Fibroblast of gingiva (primary cell): ENCODE results near the gene SPRR5.

ENCODE experiments used
- DNase-seq: peaks from one replicate; pipeline ENCODE4 v3.0.0-alpha.2; 2011; ENCODE audit warnings: low read depth

Gene SPRR5

DNA sequence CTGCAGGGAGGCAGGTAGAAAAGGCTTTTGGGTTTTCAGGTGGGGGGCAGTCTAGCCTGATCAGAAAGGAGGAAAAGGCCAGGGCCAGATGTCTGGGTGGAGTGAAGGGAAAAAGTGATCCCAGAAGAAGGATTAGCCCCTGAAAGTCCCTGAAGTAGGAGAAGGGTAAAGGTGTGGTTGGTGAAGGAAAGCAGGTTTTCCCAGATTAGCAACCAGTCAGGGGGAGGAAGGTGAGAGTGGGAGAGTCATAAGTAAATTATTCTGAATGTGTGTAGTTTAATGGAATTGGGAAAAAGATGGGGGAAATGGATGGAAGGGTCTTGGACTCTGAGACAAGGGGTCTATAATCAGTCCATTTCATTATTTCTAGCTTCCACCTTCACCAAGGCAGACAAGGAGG, 36.2 kb downstream of the SPRR5 start:
- no peak for DNase-seq

DNA sequence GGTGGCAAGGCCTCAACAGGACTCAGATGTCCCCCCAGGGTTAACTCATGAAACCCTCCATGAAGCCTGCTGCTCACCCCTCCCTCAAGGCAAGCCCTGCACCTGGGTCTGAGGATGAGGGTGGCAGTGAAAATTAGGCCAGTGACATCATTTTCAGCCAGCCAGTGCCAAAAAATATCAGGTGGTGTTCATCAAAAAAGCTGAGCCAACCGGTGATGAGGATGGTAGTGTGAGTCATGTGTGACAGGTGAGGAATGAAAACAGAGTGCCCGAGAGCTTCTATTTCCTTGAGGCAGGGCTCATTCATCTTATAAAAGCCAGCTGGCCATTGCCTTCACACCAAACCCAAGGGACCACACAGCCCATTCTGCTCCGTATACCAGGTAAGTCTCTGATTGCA, 36.7 kb downstream of the SPRR5 start, which contains the start of gene SPRR1A:
SPRR1A (plus strand) TSS at position 339 of the 400 bp plus-strand sequence. CDS start 1,150 bp downstream, outside the sequence.
- DNase-seq, result no peak

DNA sequence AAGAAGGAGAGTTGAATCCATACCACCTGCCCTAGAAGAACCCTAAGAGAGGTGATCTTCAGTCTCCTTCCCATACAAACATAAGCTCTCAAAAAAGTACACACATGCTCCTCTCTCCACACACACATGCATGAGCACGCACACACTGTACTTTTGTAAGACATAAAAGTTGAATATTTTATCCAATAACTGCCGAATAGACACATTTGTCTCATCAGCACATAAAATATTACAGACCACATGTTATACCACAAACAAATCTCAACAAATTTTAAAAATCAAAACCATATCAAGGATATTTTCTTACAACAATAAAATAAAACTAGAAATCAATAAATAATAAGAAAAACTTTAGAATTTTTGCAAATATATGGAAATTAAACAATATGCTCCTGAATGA, 39.6 kb downstream of the SPRR5 start:
- no peak for DNase-seq

- no peak for DNase-seq
These were observed 46.2 kb downstream of the SPRR5 start for GRCh38 chr1:152993186-152993585.

DNA sequence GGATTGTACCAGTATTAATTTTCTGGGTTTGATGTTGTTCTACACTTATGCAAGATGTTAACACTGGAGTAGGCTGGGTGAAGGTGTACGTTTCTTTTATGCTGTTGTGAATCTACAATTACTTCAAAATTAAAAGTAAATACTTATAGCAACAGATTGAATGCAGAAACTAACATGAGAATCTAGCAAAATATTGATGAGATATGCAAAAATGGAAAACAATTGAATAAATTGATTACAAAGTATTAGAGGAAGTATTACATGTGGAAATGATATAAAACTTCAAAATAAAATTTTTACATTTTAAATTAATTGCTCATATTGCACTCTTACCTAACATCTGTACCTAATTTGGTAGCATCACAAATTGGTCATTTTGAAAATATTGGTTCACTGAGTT, 48.8 kb downstream of the SPRR5 start:
- DNase-seq, result no peak

DNA sequence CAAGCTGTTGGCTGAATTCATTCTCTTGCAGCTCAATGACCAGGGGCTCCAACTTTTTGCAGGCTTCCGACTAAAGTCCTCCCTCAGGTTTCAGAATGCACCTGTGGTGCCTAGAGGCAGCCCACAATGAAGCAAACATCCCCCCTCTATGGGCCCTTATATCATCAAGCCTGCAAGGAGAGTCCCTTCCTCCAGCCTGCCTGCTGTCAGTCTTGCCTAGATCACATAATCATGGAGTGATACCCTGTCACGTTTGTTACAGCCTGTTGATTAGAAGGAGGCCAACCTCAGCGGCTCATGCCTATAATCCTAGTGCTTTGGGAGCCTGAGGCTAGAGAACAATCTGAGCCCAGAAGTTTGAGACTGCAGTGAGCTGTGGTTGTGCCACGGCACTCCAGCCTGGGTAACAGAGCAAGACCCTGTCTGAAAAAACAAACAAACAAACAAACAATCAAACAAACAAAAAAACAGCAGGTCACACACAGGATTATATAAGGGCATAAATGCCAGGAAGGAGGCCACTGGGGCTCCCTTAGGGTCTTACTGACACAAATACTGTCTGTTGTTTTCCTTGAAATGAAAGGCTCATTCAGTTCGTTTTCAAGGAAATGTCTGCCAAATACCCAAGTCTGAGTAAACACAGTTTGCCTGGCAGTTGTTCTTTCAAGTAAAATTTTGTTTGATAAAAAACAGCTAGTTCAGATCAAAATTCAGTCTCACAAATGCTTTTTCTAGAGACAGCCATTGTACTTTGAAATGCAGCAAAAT, 49.8 kb downstream of the SPRR5 start:
- no peak for DNase-seq

- DNase-seq, result no peak
These were observed 50.9 kb downstream of the SPRR5 start for GRCh38 chr1:152997901-152998300.

DNA sequence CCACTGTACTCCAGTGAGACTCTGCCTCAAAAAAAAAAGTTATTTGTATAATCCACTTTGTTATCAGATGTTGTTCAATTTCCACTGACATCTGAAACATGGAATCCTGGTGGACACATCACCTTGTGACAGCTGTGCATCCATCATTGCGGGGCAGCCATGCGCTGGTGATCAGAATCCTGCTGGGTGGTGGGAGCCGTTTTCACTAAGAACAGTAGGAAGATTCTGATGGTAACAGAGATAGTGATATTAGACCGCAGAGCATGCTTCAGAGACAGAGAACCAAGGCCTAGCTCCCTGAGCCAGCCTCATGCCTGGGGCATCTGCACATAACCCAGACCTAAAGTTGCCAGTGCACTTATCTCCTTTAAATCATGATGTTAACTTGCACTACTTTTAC, 51.5 kb downstream of the SPRR5 start:
- DNase-seq, result no peak
